CD14-positive monocyte (primary cell): ENCODE results near the gene D2HGDH. TPM values are rescaled to one million over a fixed set of nuclear protein-coding genes. Genes with fewer than 3 reads are reported as not detected.

Experiments used
- DNase-seq, 3 donors: peaks; one replicate each; pipeline ENCODE4 v3.0.0-alpha.2; 2011 to 2022
- H2AFZ ChIP-seq: 2 replicates; pipeline ENCODE4 v1.6.0; 2012; ENCODE audit warnings: mild to moderate bottlenecking, low read depth, low read length, inconsistent platforms; ENCODE audit not compliant: insufficient read depth, poor library complexity, severe bottlenecking
- H3K27ac ChIP-seq, 2 donors: 1 replicate in 1 of 2; 2 replicates in 1 of 2; pipeline ENCODE4 v1.5.1; 2012 to 2013; ENCODE audit warnings: low read length in 2 of 2, control low read depth in 1 of 2, inconsistent platforms in 1 of 2, low read depth in 1 of 2, mild to moderate bottlenecking in 1 of 2
- H3K27me3 ChIP-seq, 2 donors: one replicate each; pipeline versions ENCODE4 v1.6.0 to v1.6.1; 2011 to 2013; ENCODE audit warnings: low read length in 2 of 2; ENCODE audit not compliant: control insufficient read depth in 2 of 2, insufficient read depth in 2 of 2
- H3K36me3 ChIP-seq, 2 donors: replicated peaks in 1 of 2; 1 replicate in 1 of 2; 2 replicates in 1 of 2; pipeline versions ENCODE4 v1.5.1 to v1.6.1; 2012 to 2013; ENCODE audit warnings: low read length in 2 of 2, control low read depth in 1 of 2, inconsistent platforms in 1 of 2, mild to moderate bottlenecking in 1 of 2; ENCODE audit not compliant: insufficient read depth in 2 of 2, control insufficient read depth in 1 of 2
- H3K4me1 ChIP-seq, 2 donors: 1 replicate in 1 of 2; 2 replicates in 1 of 2; pipeline versions ENCODE4 v1.5.1 to v1.6.1; 2012 to 2013; ENCODE audit warnings: low read length in 2 of 2, control low read depth in 1 of 2, inconsistent platforms in 1 of 2, mild to moderate bottlenecking in 1 of 2, moderate library complexity in 1 of 2; ENCODE audit not compliant: insufficient read depth in 2 of 2, control insufficient read depth in 1 of 2
- H3K4me2 ChIP-seq: replicated peaks from 2 replicates; pipeline ENCODE3; 2012; ENCODE audit warnings: low read length, moderate library complexity, mild to moderate bottlenecking; ENCODE audit not compliant: poor library complexity, severe bottlenecking; ENCODE audit errors: extremely low read depth
- H3K4me3 ChIP-seq, 3 experiments: fragments of 200-600 bp in 1 of 3; sonication (generic) in 1 of 3; replicated peaks in 1 of 3; 1 replicate in 2 of 3; 2 replicates in 1 of 3; pipeline ENCODE4 v1.5.1; 2011 to 2013; ENCODE audit warnings: low read length in 3 of 3, mild to moderate bottlenecking in 3 of 3, control low read depth in 2 of 3, low read depth in 2 of 3, inconsistent platforms in 1 of 3, moderate library complexity in 1 of 3
- H3K79me2 ChIP-seq: 2 replicates; pipeline ENCODE4 v1.6.0; 2012; ENCODE audit warnings: mild to moderate bottlenecking, control low read depth, inconsistent platforms, low read length, moderate library complexity; ENCODE audit not compliant: insufficient read depth
- H3K9ac ChIP-seq: 2 replicates; pipeline ENCODE4 v1.6.0; 2017; ENCODE audit warnings: low read length, mild to moderate bottlenecking; ENCODE audit not compliant: insufficient read depth, poor library complexity, severe bottlenecking
- H3K9me3 ChIP-seq, 2 donors: replicated peaks in 1 of 2; 1 replicate in 1 of 2; 2 replicates in 1 of 2; pipeline versions ENCODE4 v1.5.1 to v1.6.1; 2012 to 2013; ENCODE audit warnings: low read length in 2 of 2, control low read depth in 1 of 2; ENCODE audit not compliant: control insufficient read depth in 1 of 2, insufficient read depth in 1 of 2
- H4K20me1 ChIP-seq: 2 replicates; pipeline ENCODE4 v1.6.0; 2012; ENCODE audit warnings: mild to moderate bottlenecking, low read length, control low read depth, moderate library complexity; ENCODE audit not compliant: insufficient read depth
- H3K27ac Mint-ChIP-seq, 7 donors: one replicate each; pipeline ENCODE4 v1.8.0; 2020; ENCODE audit warnings: mild to moderate bottlenecking in 7 of 7, mixed read lengths in 7 of 7, moderate library complexity in 6 of 7, inconsistent platforms in 2 of 7
- H3K27me3 Mint-ChIP-seq, 3 donors: one replicate each; pipeline ENCODE4 v1.8.0; 2021 to 2022; ENCODE audit warnings: low read depth in 3 of 3, mild to moderate bottlenecking in 3 of 3, mixed read lengths in 3 of 3, moderate library complexity in 3 of 3, inconsistent platforms in 1 of 3
- H3K36me3 Mint-ChIP-seq, 2 donors: one replicate each; pipeline ENCODE4 v1.8.0; 2020; ENCODE audit warnings: mixed read lengths in 2 of 2, inconsistent platforms in 1 of 2, mild to moderate bottlenecking in 1 of 2
- H3K4me1 Mint-ChIP-seq: one replicate; pipeline ENCODE4 v1.8.0; 2020; ENCODE audit warnings: mild to moderate bottlenecking, mixed read lengths
- H3K4me3 Mint-ChIP-seq, 2 donors: one replicate each; pipeline ENCODE4 v1.8.0; 2020; ENCODE audit warnings: mild to moderate bottlenecking in 2 of 2, mixed read lengths in 2 of 2, moderate library complexity in 1 of 2
- H3K9me3 Mint-ChIP-seq, 7 donors: one replicate each; pipeline ENCODE4 v1.8.0; 2020 to 2022; ENCODE audit warnings: mixed read lengths in 7 of 7, mild to moderate bottlenecking in 6 of 7, moderate library complexity in 6 of 7, inconsistent platforms in 2 of 7
- WGBS: methylation state at CpG from one replicate; pipeline ENCODE4 v1.1.5; 2013; ENCODE audit warnings: missing lambda C conversion rate; ENCODE audit not compliant: insufficient coverage; 5-methylcytosine and 5-hydroxymethylcytosine counted together
- intact Hi-C, 2 donors: fragments of 100-400 bp; cut with micrococcal nuclease; formaldehyde crosslinking; loops; one replicate each; pipeline versions ENCODE4 v1.15.0 to v1.15.1; 2023
- polyA plus RNA-seq, 3 donors: library from polyadenylated mRNA; depleted of rRNA in 1 of 3; unstranded in 2 of 3; stranded (reverse) in 1 of 3; fragments of 300-500 nt in 2 of 3; fragments of >200 nt in 1 of 3; fragmentation: Illumina TruSeq in 2 of 3; gene quantifications; 1 replicate in 2 of 3; 2 replicates in 1 of 3; pipeline ENCODE4 v1.2.3, GENCODE V29; 2012 to 2021
- TF ChIP-seq, protein P1 (sequence below): fragments of 200-600 bp; IDR thresholded peaks from one replicate; pipeline ENCODE4 v1.8.0; 2022; ENCODE audit warnings: antibody characterized with exemption, mild to moderate bottlenecking

D2HGDH gene
- polyA plus RNA-seq, 3 donors: 1.0 to 57.1 (median 1.1) TPM

DNA sequence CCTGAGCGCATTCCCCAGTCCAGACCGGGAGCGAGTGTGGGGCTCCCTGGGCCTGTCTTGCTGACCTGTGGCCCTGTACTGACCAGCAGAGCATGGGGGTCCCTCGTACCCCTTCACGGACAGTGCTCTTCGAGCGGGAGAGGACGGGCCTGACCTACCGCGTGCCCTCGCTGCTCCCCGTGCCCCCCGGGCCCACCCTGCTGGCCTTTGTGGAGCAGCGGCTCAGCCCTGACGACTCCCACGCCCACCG is 79.9 kb downstream of the D2HGDH start:
- Mint-ChIP-seq H3K27ac (peak overlapping the region in 1 of 7 donors; percentile 72), H3K4me3 (no peak overlapping the region), H3K9me3 (peaks cover 0 to 3% (median 0%) of the 10 kb centered on the region in 7 donors), H3K27me3 (peaks cover 4 to 17% (median 13%) of the 10 kb centered on the region in 3 donors), H3K36me3 (no peaks in the 10 kb centered on the region), H3K4me1 (peaks cover 14% of the 10 kb centered on the region)
- H3K27ac ChIP-seq: no peak overlapping the region
- no peaks in the 10 kb centered on the region for H3K9me3 ChIP-seq
- no peak overlapping the region for H3K4me3 ChIP-seq
- H3K27me3 ChIP-seq: no peaks in the 10 kb centered on the region
- H3K4me2 ChIP-seq: no peak overlapping the region
- H3K9ac ChIP-seq: no peak overlapping the region
- no peaks in the 10 kb centered on the region for H3K79me2 ChIP-seq
- peaks cover 13 to 18% of the 10 kb centered on the region in 2 donors for H3K4me1 ChIP-seq
- no peaks in the 10 kb centered on the region for H4K20me1 ChIP-seq
- H2AFZ ChIP-seq: no peak overlapping the region
- 94% methylated on average over 17 of the region's 17 CpGs for WGBS
- intact Hi-C loops: no loop called here
- no peaks in the 10 kb centered on the region for H3K36me3 ChIP-seq
- TF ChIP-seq, protein P1, sequence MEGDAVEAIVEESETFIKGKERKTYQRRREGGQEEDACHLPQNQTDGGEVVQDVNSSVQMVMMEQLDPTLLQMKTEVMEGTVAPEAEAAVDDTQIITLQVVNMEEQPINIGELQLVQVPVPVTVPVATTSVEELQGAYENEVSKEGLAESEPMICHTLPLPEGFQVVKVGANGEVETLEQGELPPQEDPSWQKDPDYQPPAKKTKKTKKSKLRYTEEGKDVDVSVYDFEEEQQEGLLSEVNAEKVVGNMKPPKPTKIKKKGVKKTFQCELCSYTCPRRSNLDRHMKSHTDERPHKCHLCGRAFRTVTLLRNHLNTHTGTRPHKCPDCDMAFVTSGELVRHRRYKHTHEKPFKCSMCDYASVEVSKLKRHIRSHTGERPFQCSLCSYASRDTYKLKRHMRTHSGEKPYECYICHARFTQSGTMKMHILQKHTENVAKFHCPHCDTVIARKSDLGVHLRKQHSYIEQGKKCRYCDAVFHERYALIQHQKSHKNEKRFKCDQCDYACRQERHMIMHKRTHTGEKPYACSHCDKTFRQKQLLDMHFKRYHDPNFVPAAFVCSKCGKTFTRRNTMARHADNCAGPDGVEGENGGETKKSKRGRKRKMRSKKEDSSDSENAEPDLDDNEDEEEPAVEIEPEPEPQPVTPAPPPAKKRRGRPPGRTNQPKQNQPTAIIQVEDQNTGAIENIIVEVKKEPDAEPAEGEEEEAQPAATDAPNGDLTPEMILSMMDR: no peak
- no peak for DNase-seq

DNA sequence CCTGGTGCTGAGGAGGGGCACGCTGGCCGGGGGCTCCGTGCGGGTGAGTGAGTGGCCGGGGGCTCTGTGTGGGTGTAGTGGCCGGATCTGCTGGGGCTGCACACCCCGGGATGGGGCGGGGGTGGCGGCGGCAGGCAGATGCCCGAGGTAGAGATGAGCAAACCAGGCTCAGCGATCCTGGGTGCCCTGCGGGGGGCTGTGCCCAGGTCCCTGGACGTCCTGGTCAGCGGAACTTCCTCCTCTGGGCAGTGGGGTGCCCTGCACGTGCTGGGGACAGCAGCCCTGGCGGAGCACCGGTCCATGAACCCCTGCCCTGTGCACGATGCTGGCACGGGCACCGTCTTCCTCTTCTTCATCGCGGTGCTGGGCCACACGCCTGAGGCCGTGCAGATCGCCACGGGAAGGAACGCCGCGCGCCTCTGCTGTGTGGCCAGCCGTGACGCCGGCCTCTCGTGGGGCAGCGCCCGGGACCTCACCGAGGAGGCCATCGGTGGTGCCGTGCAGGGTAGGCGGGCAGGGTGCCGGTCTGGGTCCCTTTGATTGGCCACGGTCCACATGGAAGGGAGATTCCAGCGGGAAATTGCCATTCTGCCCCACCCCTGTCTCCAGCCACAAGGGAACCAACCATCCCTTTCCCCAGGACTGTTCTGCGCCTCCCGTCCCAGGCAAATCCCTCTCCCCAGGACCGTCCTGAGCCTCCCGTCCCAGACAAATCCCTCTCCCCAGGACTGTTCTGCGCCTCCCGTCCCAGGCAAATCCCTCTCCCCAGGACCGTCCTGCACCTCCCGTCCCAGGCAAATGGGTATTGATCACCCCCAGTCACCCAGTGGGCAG is 80.4 kb downstream of the D2HGDH start:
- no peak for DNase-seq
- H3K4me3 ChIP-seq: no peak overlapping the region
- TF ChIP-seq, protein P1: no peak
- no peaks in the 10 kb centered on the region for H3K79me2 ChIP-seq
- intact Hi-C loops: no loop called here
- WGBS: 92% methylated on average over 46 of the region's 52 CpGs
- H3K9me3 ChIP-seq: no peaks in the 10 kb centered on the region
- no peak overlapping the region for H3K4me2 ChIP-seq
- no peak overlapping the region for H3K9ac ChIP-seq
- no peaks in the 10 kb centered on the region for H4K20me1 ChIP-seq
- no peak overlapping the region for H2AFZ ChIP-seq
- Mint-ChIP-seq H3K27me3 (peaks cover 4 to 17% (median 10%) of the 10 kb centered on the region in 3 donors), H3K27ac (peak overlapping the region in 3 of 7 donors; percentile 35 to 72 (median 41)), H3K9me3 (peaks cover 0 to 2% (median 0%) of the 10 kb centered on the region in 7 donors), H3K4me1 (peaks cover 14% of the 10 kb centered on the region), H3K4me3 (peak overlapping the region in 1 of 2 donors; percentile 30), H3K36me3 (no peaks in the 10 kb centered on the region)
- no peaks in the 10 kb centered on the region for H3K27me3 ChIP-seq
- H3K27ac ChIP-seq: no peak overlapping the region
- no peaks in the 10 kb centered on the region for H3K36me3 ChIP-seq
- H3K4me1 ChIP-seq: peaks cover 13 to 18% of the 10 kb centered on the region in 2 donors
